Neutrophil (primary cell): Measurements from ENCODE around the gene C20orf144.

Source experiments
- H3K27ac ChIP-seq: fragments of 200-600 bp; sonication (generic); 2 replicates; pipeline ENCODE4 v1.5.1; 2016; ENCODE audit warnings: mild to moderate bottlenecking, moderate library complexity
- H3K27me3 ChIP-seq: fragments of 200-600 bp; sonication (generic); 2 replicates; pipeline ENCODE4 v1.6.0; 2016; ENCODE audit warnings: mild to moderate bottlenecking
- H3K36me3 ChIP-seq: fragments of 200-600 bp; sonication (generic); 2 replicates; pipeline ENCODE4 v1.5.1; 2017
- H3K4me1 ChIP-seq, 2 experiments: fragments of 200-600 bp in 1 of 2; sonication (generic) in 1 of 2; 1 replicate in 1 of 2; 2 replicates in 1 of 2; pipeline versions ENCODE4 v1.5.1 to v1.6.1; 2013 to 2016; ENCODE audit warnings: low read depth in 1 of 2, low read length in 1 of 2, mild to moderate bottlenecking in 1 of 2, moderate library complexity in 1 of 2; ENCODE audit not compliant: control insufficient read depth in 1 of 2, insufficient read depth in 1 of 2
- H3K4me3 ChIP-seq, 2 experiments: fragments of 200-600 bp in 1 of 2; sonication (generic) in 1 of 2; 1 replicate in 1 of 2; 2 replicates in 1 of 2; pipeline ENCODE4 v1.5.1; 2013 to 2016; ENCODE audit warnings: low read depth in 1 of 2, low read length in 1 of 2, mild to moderate bottlenecking in 1 of 2, moderate library complexity in 1 of 2
- H3K9me3 ChIP-seq: fragments of 200-600 bp; sonication (generic); 2 replicates; pipeline ENCODE4 v1.5.1; 2016
- TF ChIP-seq, protein P1 (sequence below): fragments of 200-600 bp; sonication (generic); IDR thresholded peaks from 2 replicates; pipeline ENCODE4 v1.5.1; 2016; ENCODE audit warnings: antibody characterized with exemption

Gene C20orf144

DNA sequence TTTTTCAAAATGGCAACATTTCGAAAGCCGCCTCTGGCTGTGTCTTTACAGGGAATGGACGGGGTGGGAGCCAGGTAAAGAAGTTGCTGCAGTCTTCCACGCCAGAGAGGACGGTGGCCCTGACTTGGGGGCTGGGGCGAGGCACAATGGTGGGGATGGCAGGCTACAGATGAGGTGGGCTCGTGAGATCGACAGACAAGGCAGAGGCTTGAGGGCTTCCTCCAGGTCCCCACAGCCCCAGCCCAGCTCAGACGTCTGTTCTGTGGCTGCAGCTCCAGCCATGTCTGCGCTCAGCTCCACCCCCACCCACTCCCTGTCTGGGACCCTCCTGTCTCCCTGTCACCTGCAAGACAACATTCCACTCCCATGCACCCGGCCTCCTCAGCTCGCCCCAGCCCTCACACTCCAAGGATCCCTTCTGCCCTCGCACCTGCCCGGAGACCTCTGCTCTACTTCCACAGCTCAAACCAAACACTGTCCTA, 7.4 kb upstream of the C20orf144 start:
- H3K27ac ChIP-seq: no peak overlapping the region
- peaks cover 5% of the 10 kb centered on the region for H3K27me3 ChIP-seq
- H3K4me3 ChIP-seq: no peak overlapping the region
- H3K36me3 ChIP-seq: no peaks in the 10 kb centered on the region
- no peaks in the 10 kb centered on the region for H3K9me3 ChIP-seq
- TF ChIP-seq, protein P1, sequence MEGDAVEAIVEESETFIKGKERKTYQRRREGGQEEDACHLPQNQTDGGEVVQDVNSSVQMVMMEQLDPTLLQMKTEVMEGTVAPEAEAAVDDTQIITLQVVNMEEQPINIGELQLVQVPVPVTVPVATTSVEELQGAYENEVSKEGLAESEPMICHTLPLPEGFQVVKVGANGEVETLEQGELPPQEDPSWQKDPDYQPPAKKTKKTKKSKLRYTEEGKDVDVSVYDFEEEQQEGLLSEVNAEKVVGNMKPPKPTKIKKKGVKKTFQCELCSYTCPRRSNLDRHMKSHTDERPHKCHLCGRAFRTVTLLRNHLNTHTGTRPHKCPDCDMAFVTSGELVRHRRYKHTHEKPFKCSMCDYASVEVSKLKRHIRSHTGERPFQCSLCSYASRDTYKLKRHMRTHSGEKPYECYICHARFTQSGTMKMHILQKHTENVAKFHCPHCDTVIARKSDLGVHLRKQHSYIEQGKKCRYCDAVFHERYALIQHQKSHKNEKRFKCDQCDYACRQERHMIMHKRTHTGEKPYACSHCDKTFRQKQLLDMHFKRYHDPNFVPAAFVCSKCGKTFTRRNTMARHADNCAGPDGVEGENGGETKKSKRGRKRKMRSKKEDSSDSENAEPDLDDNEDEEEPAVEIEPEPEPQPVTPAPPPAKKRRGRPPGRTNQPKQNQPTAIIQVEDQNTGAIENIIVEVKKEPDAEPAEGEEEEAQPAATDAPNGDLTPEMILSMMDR: no peak
- H3K4me1 ChIP-seq: no peaks in the 10 kb centered on the region

DNA sequence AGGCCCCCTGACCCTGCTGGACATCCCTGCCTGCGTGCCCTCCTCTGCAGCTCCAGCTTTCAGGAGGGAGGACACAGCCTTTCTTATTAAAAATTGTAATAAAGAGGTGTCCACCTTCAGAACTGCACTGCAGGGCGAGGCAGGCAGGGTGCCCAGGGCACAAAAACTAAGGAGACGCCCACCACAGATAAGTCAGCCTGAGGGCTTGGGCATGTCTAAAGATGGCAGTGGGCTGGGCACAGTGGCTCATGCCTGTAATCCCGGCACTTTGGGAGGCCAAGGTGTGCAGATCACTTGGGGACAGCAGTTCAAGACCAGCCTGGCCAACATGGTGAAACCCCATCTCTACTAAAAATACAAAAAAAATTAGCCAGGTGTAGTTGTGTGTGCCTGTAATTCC, 7.0 kb upstream of the C20orf144 start:
- Histone ChIP-seq H3K27me3 (peaks cover 5% of the 10 kb centered on the region), H3K27ac (no peak overlapping the region), H3K4me3 (no peak overlapping the region), H3K4me1 (no peaks in the 10 kb centered on the region), H3K9me3 (no peaks in the 10 kb centered on the region), H3K36me3 (no peaks in the 10 kb centered on the region)
- TF ChIP-seq, protein P1: no peak

DNA sequence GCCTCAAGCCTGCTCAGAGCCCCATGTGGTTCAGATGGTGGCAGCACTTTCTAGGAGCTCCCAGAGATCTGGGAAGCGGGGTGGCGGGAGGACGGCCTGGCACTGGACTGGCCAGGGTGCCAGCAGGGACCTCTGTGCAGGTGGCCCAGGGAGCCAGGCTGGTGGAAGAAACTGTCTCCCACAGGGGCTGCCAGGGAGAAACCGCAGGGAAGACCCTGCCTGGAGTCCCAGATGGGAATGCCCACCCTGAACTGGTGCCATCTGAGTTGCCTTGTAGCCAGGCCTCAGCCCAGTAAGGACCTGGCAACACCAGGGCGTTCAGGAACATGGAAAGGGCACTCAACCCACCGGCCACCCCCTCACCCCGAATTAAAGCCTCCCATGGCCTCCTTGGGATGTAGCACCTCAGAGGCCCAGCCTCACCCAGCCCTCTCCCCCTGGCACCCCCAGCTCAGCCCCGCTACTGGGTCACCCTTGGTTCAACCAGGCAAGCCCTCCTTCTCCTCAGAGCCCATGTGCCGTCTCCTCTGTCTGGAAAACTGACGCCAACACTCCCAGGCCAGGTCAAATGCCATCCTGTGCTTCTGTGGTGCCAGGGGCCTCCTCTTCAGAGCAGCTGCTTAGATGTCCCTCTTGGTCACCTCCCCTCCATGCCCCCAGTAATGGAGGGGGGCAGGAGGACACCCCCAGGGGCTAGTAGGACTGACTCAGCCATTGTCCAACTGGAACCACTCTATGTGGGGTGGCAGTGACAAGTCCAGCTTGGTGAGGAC, 5.9 kb upstream of the C20orf144 start:
- Histone ChIP-seq H3K9me3 (no peaks in the 10 kb centered on the region), H3K27me3 (peaks cover 5% of the 10 kb centered on the region), H3K27ac (no peak overlapping the region), H3K4me1 (no peaks in the 10 kb centered on the region), H3K4me3 (no peak overlapping the region), H3K36me3 (no peaks in the 10 kb centered on the region)
- TF ChIP-seq, protein P1: no peak

DNA sequence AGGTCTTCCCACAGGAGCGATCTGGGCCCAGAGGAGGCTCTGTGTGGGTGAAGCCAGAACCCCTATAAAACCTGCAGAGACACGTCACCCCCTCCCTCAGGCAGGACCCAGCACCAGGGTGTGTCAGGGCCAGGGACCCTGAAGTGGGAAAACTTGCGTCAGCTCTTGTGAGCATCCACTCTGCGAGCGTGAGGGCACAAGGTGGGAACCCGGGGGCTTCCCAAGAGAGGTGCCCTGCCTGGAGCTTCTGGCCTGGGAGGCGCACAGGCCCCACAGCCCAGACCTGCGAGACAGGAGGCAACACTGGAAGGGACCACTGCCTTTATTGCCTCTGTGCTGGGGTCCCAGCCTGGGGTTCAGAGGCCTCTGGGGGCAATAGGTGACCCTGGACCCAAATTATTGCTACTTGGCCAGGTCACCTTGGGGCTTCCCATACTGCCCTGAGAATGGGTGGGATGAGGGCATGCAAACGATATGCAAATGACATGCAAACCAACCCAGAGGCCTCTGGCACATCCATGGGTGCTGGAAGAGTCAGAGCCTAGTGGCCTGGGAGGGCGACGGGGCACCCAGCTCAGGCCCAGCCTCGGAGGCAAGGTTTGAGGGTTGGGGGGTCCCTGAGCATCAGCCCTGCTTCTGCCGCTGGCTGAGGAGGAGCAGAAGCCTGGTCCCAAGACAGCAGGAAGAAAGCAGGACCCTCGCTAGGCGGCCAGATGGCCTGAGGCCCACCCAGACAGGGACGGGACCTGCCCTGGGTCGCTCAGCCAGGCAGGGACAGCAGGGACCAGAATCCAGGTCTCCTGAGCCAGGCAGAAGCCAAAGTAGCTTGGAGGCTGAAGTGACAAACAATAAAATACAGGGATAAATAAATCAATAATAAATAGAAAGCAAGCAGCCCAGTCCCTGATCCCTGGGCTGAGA, 5.1 kb upstream of the C20orf144 start:
- Histone ChIP-seq H3K36me3 (no peaks in the 10 kb centered on the region), H3K4me3 (no peak overlapping the region), H3K4me1 (no peaks in the 10 kb centered on the region), H3K9me3 (no peaks in the 10 kb centered on the region), H3K27ac (no peak overlapping the region), H3K27me3 (peaks cover 5% of the 10 kb centered on the region)
- TF ChIP-seq, protein P1: no peak

DNA sequence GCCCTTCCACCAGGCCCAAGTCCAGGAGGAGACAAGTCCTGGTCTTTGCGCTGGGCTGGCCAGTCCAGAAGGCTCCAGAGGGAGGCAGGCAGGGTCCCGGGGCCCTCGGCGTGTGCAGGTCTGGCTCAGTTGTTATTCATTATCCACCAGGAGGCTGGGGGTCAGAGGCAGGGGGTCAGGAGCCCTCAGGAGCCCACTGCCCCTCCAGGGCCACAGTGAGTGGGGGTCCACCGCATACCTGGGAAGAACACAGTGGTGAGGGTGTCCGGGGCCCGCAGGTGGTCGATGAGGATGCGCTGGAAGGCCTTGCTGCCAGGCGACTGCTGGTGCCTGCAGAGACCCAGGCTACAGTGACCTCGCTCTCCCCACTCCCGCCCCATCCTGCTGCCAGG, 4.4 kb upstream of the C20orf144 start:
- H3K27ac ChIP-seq: no peak overlapping the region

More for the DNA sequence above, 4.4 kb upstream of the C20orf144 start:
- Histone ChIP-seq H3K9me3 (no peaks in the 10 kb centered on the region), H3K4me1 (peaks cover 0 to 2% of the 10 kb centered on the region in 2 experiments), H3K4me3 (no peak overlapping the region), H3K27me3 (peaks cover 5% of the 10 kb centered on the region), H3K36me3 (no peaks in the 10 kb centered on the region)
- TF ChIP-seq, protein P1: no peak
